Activated B cell treated with CpG ODN at 0.5 μM for 24 hours (primary cell): ENCODE results near the gene SIGMAR1. TPM values are rescaled to one million over a fixed set of nuclear protein-coding genes. Genes with fewer than 3 reads are reported as not detected.
A peak's percentile ranks its signal among the peaks of the same experiment; 100 is the strongest.

ENCODE experiments used
- ATAC-seq: fragments of 200-7000 bp; cut with Tn5 transposase; one replicate; pipeline ENCODE4 v1.10.0; 2021; ENCODE audit warnings: low read depth, mild to moderate bottlenecking, moderate library complexity
- CTCF ChIA-PET: fragments of 350-600 bp; sonication (Branson Sonifier 250); formaldehyde crosslinking; loops from one replicate; lab custom pipeline; 2021; ENCODE audit warnings: antibody characterized with exemption; lab: Charles Lee
- POLR2A ChIA-PET: fragments of 350-600 bp; sonication (Branson Sonifier 250); formaldehyde crosslinking; loops from one replicate; lab custom pipeline; 2021; ENCODE audit warnings: antibody characterized with exemption; lab: Charles Lee
- DNase-seq: peaks from one replicate; pipeline ENCODE4 v3.0.0; 2022
- H3K27ac Mint-ChIP-seq: one replicate; pipeline ENCODE4 v1.8.0; 2020; ENCODE audit warnings: mixed read lengths
- H3K27me3 Mint-ChIP-seq: one replicate; pipeline ENCODE4 v1.8.0; 2021; ENCODE audit warnings: mixed read lengths
- H3K36me3 Mint-ChIP-seq: one replicate; pipeline ENCODE4 v1.8.0; 2021; ENCODE audit warnings: low read depth, mixed read lengths
- H3K4me1 Mint-ChIP-seq: one replicate; pipeline ENCODE4 v1.8.0; 2021; ENCODE audit warnings: mixed read lengths
- H3K4me3 Mint-ChIP-seq: one replicate; pipeline ENCODE4 v1.8.0; 2020; ENCODE audit warnings: mild to moderate bottlenecking, mixed read lengths
- H3K9me3 Mint-ChIP-seq: one replicate; pipeline ENCODE4 v1.8.0; 2020; ENCODE audit warnings: mixed read lengths
- CTCF ChIP-seq: fragments of 200-600 bp; IDR thresholded peaks from one replicate; pipeline ENCODE4 v1.8.0; 2022; ENCODE audit warnings: antibody characterized with exemption, mild to moderate bottlenecking
- intact Hi-C: fragments of 100-400 bp; cut with micrococcal nuclease; formaldehyde crosslinking; loops from one replicate; pipeline ENCODE4 v1.15.1; 2024
- total RNA-seq: library from RNA; stranded (reverse); gene quantifications from 2 replicates; pipeline ENCODE4 v1.2.3, GENCODE V29; 2022

Gene SIGMAR1
- total RNA-seq, 1 donor from 2014 or later = 27.2 TPM

DNA sequence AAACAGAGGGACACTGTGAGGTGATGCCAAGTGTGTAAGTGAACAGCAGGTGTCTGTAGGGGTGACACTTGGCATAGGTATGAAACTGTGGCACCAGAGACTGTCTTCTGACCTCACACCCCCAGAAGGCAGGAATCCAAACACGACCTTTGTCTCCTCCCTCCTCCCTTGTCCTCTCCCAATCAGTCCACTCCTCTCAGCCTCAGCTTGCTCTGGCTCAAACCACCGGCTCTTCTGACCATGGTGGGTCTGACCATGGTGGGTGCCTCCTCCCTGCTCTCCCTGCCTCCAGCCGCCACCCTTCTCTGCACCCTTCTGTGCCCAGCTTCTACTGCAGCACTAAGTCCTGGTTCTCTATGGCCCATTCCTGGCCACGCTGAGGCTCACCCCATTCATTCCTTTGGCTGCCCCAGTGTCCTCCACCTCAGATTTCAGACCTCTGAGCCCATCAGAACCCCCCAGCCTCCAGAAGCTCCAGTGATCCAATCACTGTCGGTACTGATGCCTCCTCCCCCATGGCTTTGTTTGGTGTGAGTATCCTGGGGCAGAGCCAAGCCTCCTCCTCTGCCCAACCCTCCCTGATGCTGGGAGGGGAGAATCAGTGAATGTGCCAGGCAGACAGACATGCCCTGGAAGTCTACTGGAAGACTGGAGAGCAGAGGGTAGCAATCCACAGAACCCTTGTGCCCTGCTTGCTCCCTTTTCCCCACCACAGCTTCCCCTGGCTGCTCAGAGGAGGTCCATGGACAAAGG lies 7.0 kb downstream of the SIGMAR1 start:
- H3K9me3 Mint-ChIP-seq = no peaks in the 10 kb centered on the region
- peaks cover 2% of the 10 kb centered on the region for H3K36me3 Mint-ChIP-seq
- intact Hi-C loops = loop anchor here (10.0 kb wide), 1 partner anchor 354 kb away; the partner anchor contains the start of gene DNAJB5
- peaks cover 46% of the 10 kb centered on the region for H3K27me3 Mint-ChIP-seq
- no peak for TF ChIP-seq CTCF
- POLR2A ChIA-PET = interaction anchor here (1.7 kb wide), 1 partner anchor 7 kb away, joined by 7 read pairs; the partner anchor contains the start of gene SIGMAR1
- peaks cover 24% of the 10 kb centered on the region for H3K4me1 Mint-ChIP-seq
- H3K27ac Mint-ChIP-seq = no peak overlapping the region
- CTCF ChIA-PET = interaction anchor here (1.2 kb wide), 1 partner anchor 24 kb away, joined by 3 read pairs; no protein-coding TSS in a partner anchor
- DNase-seq (no peak), ATAC-seq (no peak)
- no peak overlapping the region for H3K4me3 Mint-ChIP-seq

DNA sequence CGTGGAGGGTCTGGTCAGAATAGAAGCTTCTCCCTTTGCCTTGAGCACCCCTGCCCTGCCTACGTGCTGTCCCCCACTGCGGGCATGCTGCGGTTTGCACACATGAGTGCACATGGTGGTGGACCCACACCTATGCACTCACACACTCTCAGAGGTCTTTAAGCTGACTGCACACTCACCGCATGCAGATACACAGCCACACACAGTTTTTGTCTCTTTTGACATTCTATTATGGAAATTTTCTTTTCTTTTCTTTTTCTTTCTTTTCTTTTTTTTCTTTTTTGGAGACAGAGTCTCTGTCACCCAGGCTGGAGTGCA lies 8.1 kb downstream of the SIGMAR1 start:
- no peaks in the 10 kb centered on the region for H3K36me3 Mint-ChIP-seq
- peaks cover 52% of the 10 kb centered on the region for H3K27me3 Mint-ChIP-seq
- POLR2A ChIA-PET = interaction anchor here (1.7 kb wide), 1 partner anchor 9 kb away, joined by 7 read pairs; the partner anchor contains the start of gene SIGMAR1
- no peak overlapping the region for H3K27ac Mint-ChIP-seq
- no peaks in the 10 kb centered on the region for H3K9me3 Mint-ChIP-seq
- H3K4me3 Mint-ChIP-seq = peak overlapping the region; percentile 73
- no peak for TF ChIP-seq CTCF
- H3K4me1 Mint-ChIP-seq = peaks cover 22% of the 10 kb centered on the region
- intact Hi-C loops = loop anchor here (1.0 kb wide), 1 partner anchor 9 kb away; the partner anchor contains the start of gene DCTN3
- DNase-seq = no peak
- no peak for ATAC-seq
- CTCF ChIA-PET = interaction anchor here (1.2 to 1.4 kb wide), 2 partner anchors 17 to 22 kb away, joined by 3 to 4 read pairs; partner anchors contain the start of gene GALT

GRCh38 chr9:34628656-34629490 lies 8.7 kb downstream of the SIGMAR1 start, which contains the start of gene ARID3C:
TSS of gene ARID3C (minus strand) at chr9:34629066. CDS start at chr9:34628014, 1,052 bp downstream.
- H3K27me3 Mint-ChIP-seq = peaks cover 57% of the 10 kb centered on the region
- CTCF ChIA-PET = interaction anchor here (1.4 kb wide), 1 partner anchor 18 kb away, joined by 4 read pairs; the partner anchor contains the start of gene GALT
- peak; percentile 47 for DNase-seq

GRCh38 chr9:34627716-34628655 lies 9.6 kb downstream of the SIGMAR1 start:
- Mint-ChIP-seq H3K36me3 (no peaks in the 10 kb centered on the region), H3K27me3 (peaks cover 62% of the 10 kb centered on the region), H3K4me1 (peaks cover 25% of the 10 kb centered on the region), H3K9me3 (no peaks in the 10 kb centered on the region), H3K4me3 (peak overlapping the region; percentile 78), H3K27ac (no peak overlapping the region)
- DNase-seq (no peak), ATAC-seq (no peak)
- intact Hi-C loops = no loop called here
- ChIA-PET CTCF (no interaction called here), POLR2A (no interaction called here)
- TF ChIP-seq CTCF = no peak

More at GRCh38 chr9:34628656-34629490, 8.7 kb downstream of the SIGMAR1 start, which contains the start of gene ARID3C:
- H3K9me3 Mint-ChIP-seq = no peaks in the 10 kb centered on the region
- ATAC-seq = peak; percentile 81
- POLR2A ChIA-PET = interaction anchor here (1.7 kb wide), 1 partner anchor 9 kb away, joined by 7 read pairs; the partner anchor contains the start of gene SIGMAR1
- intact Hi-C loops = loop anchor here (1.0 kb wide), 1 partner anchor 9 kb away; the partner anchor contains the start of gene DCTN3
- peaks cover 21% of the 10 kb centered on the region for H3K4me1 Mint-ChIP-seq
- H3K27ac Mint-ChIP-seq = no peak within 1 kb of the TSS
- peak within 1 kb of the TSS; percentile 78 for H3K4me3 Mint-ChIP-seq
- no peaks in the 10 kb centered on the region for H3K36me3 Mint-ChIP-seq
- no peak for TF ChIP-seq CTCF
